Esophagus squamous epithelium (tissue), 5 donors: ENCODE measurements around the gene GSE1. TPM values are rescaled to one million over a fixed set of nuclear protein-coding genes. Genes with fewer than 3 reads are reported as not detected.

Source experiments
- DNase-seq: peaks from one replicate; lab custom pipeline; 2025; lab: John Stamatoyannopoulos, UW
- H3K27ac ChIP-seq, 4 donors: fragments of 200-600 bp; sonication (generic); one replicate each; pipeline ENCODE4 v1.5.1; 2016 to 2019; ENCODE audit warnings: mild to moderate bottlenecking in 1 of 4
- H3K27me3 ChIP-seq, 4 donors: fragments of 200-600 bp; sonication (generic); 1 replicate in 3 of 4; 2 replicates in 1 of 4; pipeline versions ENCODE4 v1.5.1 to v1.6.0; 2017 to 2021; ENCODE audit warnings: antibody characterized with exemption in 1 of 4
- H3K36me3 ChIP-seq, 3 donors: fragments of 200-600 bp; sonication (generic); one replicate each; pipeline ENCODE4 v1.5.1; 2016 to 2019
- H3K4me1 ChIP-seq, 3 donors: fragments of 200-600 bp; sonication (generic); one replicate each; pipeline ENCODE4 v1.5.1; 2017 to 2019
- H3K4me3 ChIP-seq, 4 donors: fragments of 200-600 bp; sonication (generic); 1 replicate in 3 of 4; 2 replicates in 1 of 4; pipeline ENCODE4 v1.5.1; 2016 to 2019; ENCODE audit warnings: mild to moderate bottlenecking in 2 of 4, moderate library complexity in 1 of 4
- H3K9me3 ChIP-seq, 3 donors: fragments of 200-600 bp; sonication (generic); one replicate each; pipeline ENCODE4 v1.5.1; 2016 to 2019
- CTCF ChIP-seq, 6 experiments: fragments of 450-650 bp in 4 of 6; fragments of 200-600 bp in 2 of 6; sonication (generic) in 2 of 6; IDR thresholded peaks; one replicate each; pipeline ENCODE4 v1.5.1; 2016 to 2019; ENCODE audit warnings: antibody characterized with exemption in 6 of 6, mild to moderate bottlenecking in 4 of 6, moderate library complexity in 4 of 6
- POLR2A ChIP-seq, 4 donors: fragments of 450-650 bp; IDR thresholded peaks; one replicate each; pipeline ENCODE4 v1.6.1; 2017; ENCODE audit warnings: antibody characterized with exemption in 4 of 4, mild to moderate bottlenecking in 4 of 4, moderate library complexity in 3 of 4
- WGBS, 2 donors: methylation state at CpG; one replicate each; pipeline ENCODE4 v1.1.5; 2018; 5-methylcytosine and 5-hydroxymethylcytosine counted together
- intact Hi-C: fragments of 100-400 bp; cut with DNase I; formaldehyde crosslinking; loops from one replicate; pipeline ENCODE4 v1.15.0; 2022
- total RNA-seq, 4 donors: library from RNA; depleted of rRNA; stranded (reverse); fragments of >200 nt; gene quantifications; one replicate each; pipeline ENCODE4 v1.1.0, GENCODE V29; 2016
- donor health status: DM: yes; HTN: yes; CAD: no.

Gene GSE1
- total RNA-seq, 4 donors from 2014 or later = 24.6 to 33.6 (median 28.9) TPM

- Histone ChIP-seq H3K36me3 (no peaks in the 10 kb centered on the region), H3K4me3 (no peak overlapping the region), H3K4me1 (peaks cover 8 to 37% (median 11%) of the 10 kb centered on the region in 3 donors), H3K27me3 (no peaks in the 10 kb centered on the region), H3K9me3 (no peaks in the 10 kb centered on the region), H3K27ac (no peak overlapping the region)
- DNase-seq = no peak
- TF ChIP-seq POLR2A (IDR thresholded peaks at IDR 0.05) = no peak
- TF ChIP-seq CTCF (IDR thresholded peaks at IDR 0.05) = no peak
- intact Hi-C loops = no loop called here
- WGBS, 2 donors = 80 to 86% methylated on average over 5 to 11 of the region's 12 CpGs
These were observed 9.8 kb upstream of the GSE1 start for GRCh38 chr16:85603203-85603755.

- H3K27me3 ChIP-seq = no peaks in the 10 kb centered on the region
- no peak for TF ChIP-seq CTCF (IDR thresholded peaks at IDR 0.05)
- TF ChIP-seq POLR2A (IDR thresholded peaks at IDR 0.05) = no peak
These were observed 8.9 kb upstream of the GSE1 start for GRCh38 chr16:85604145-85604705.

GRCh38 chr16:85605051-85605911 is 7.8 kb upstream of the GSE1 start:
- H3K4me3 ChIP-seq = no peak overlapping the region
- no peak for TF ChIP-seq CTCF (IDR thresholded peaks at IDR 0.05)
- no peak for TF ChIP-seq POLR2A (IDR thresholded peaks at IDR 0.05)
- H3K36me3 ChIP-seq = no peaks in the 10 kb centered on the region
- H3K27ac ChIP-seq = no peak overlapping the region
- no peaks in the 10 kb centered on the region for H3K9me3 ChIP-seq
- no peaks in the 10 kb centered on the region for H3K27me3 ChIP-seq
- H3K4me1 ChIP-seq = peaks cover 11 to 44% (median 14%) of the 10 kb centered on the region in 3 donors
- whole genome bisulfite sequencing, 2 donors = 83 to 94% methylated on average over 11 to 20 of the region's 28 CpGs
- intact Hi-C loops = no loop called here
- no peak for DNase-seq

More at GRCh38 chr16:85604145-85604705, 8.9 kb upstream of the GSE1 start:
- intact Hi-C loops = no loop called here
- Histone ChIP-seq H3K4me3 (no peak overlapping the region), H3K9me3 (no peaks in the 10 kb centered on the region), H3K36me3 (no peaks in the 10 kb centered on the region), H3K4me1 (peaks cover 8 to 37% (median 11%) of the 10 kb centered on the region in 3 donors), H3K27ac (no peak overlapping the region)
- WGBS, 2 donors = 86 to 91% methylated on average over 8 of the region's 11 CpGs
- DNase-seq = no peak

GRCh38 chr16:85605912-85606841 is 6.9 kb upstream of the GSE1 start:
- intact Hi-C loops = no loop called here
- Histone ChIP-seq H3K4me3 (no peak overlapping the region), H3K27me3 (peaks cover 0 to 3% (median 0%) of the 10 kb centered on the region in 4 donors), H3K27ac (no peak overlapping the region), H3K9me3 (no peaks in the 10 kb centered on the region), H3K4me1 (peaks cover 20 to 52% (median 23%) of the 10 kb centered on the region in 3 donors), H3K36me3 (no peaks in the 10 kb centered on the region)
- no peak for TF ChIP-seq CTCF (IDR thresholded peaks at IDR 0.05)
- TF ChIP-seq POLR2A (IDR thresholded peaks at IDR 0.05) = no peak
- 80 to 82% methylated on average over 9 to 16 of the region's 22 CpGs for WGBS, 2 donors
- no peak for DNase-seq
